Measurements from ENCODE around the gene MRPS7.

The MRPS7 gene

DNA sequence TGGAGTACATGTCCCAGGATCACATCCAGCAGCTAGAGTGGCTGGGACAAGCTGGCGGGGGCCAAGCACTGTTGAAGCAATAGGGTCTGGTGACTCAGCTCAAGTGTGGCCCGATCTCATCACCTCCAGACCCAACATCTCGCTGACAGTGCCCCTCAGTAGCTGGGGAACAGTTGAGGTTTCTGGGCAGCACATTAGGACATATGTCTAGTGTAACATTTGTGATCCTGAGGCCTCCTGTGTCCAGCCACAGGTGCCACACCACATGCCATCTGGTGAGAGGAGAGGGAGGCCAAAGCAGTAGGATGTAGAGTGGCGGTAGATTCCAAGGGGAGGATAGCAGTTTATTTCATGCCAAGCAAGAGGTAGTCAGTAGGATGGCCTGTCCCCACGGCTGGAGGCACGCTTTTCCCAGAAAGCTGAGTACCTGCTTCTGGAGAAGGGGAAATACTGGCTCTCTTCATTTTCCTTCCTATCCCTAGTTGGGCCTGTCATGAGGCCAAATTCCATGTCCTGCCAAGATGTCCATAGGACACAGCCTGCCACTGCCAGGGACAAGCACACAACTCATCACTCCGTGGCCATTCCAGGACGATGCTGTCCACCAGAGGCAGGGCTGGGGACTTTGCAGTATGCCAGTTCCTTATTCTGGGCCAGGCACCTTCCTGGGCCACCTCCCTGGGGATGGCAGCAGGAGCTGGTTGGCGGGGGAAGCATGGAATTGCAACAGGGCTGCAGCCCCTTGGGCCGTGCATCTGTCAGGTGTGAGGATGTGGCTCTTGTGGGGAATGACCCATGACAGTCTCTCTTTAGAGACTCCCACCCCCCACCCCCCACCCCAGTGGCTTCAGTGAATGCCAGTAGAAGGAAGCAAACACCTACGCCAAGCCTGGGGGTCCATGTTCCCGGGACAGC is 24.3 kb upstream of the MRPS7 start:
- Histone ChIP-seq H3K4me3 (replicated peaks; ENCODE audit: low read depth, low read length) (no peak overlapping the region), H3K36me3 (ENCODE audit: control insufficient read depth, insufficient read depth, low read length) (peaks cover 66% of the 10 kb centered on the region), H3K27me3 (replicated peaks; ENCODE audit: control insufficient read depth, insufficient read depth, low read length) (no peaks in the 10 kb centered on the region)
- no peak for DNase-seq (ENCODE audit: extremely low read depth, insufficient read length)
- no peak for TF ChIP-seq CTCF (IDR thresholded peaks at IDR 0.05; ENCODE audit: insufficient read depth, low read length, poor library complexity, severe bottlenecking)

DNA sequence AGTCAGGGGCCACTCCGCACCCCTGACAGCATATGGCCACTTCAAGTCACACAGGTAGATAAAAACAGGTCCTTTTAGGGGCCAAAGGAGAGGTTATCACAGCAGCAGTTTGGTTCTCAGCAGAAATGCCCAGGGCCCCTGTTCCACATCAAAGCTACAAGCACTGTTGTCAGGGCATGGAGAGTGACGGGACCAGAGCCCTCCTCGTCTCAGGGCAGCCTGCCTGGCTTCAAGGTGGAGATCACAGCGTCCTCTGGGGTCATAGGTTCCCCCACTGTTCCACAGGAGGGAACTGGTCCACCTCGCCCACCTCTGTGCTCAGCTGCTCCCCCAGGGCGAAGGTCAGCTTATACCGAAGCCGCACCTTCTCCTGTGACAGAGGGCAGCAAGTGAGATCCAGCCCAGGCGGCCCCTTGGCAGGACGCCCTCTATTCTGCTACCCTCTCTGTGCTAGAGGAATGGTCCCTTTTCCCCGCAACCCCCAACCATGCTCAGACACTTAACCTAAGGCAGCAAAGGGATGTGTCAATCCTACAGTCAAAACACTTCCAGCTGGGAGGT is 23.6 kb upstream of the MRPS7 start:
- Histone ChIP-seq H3K36me3 (ENCODE audit: control insufficient read depth, insufficient read depth, low read length) (peaks cover 59% of the 10 kb centered on the region), H3K27me3 (replicated peaks; ENCODE audit: control insufficient read depth, insufficient read depth, low read length) (no peaks in the 10 kb centered on the region), H3K4me3 (replicated peaks; ENCODE audit: low read depth, low read length) (no peak overlapping the region)
- no peak for TF ChIP-seq CTCF (IDR thresholded peaks at IDR 0.05; ENCODE audit: insufficient read depth, low read length, poor library complexity, severe bottlenecking)
- DNase-seq (ENCODE audit: extremely low read depth, insufficient read length) = no peak

GRCh38 chr17:75238684-75239191 is 22.9 kb upstream of the MRPS7 start:
- DNase-seq (ENCODE audit: extremely low read depth, insufficient read length) = peak; percentile 49
- no peak overlapping the region for H3K4me3 ChIP-seq (replicated peaks; ENCODE audit: low read depth, low read length)
- H3K36me3 ChIP-seq (ENCODE audit: control insufficient read depth, insufficient read depth, low read length) = peaks cover 62% of the 10 kb centered on the region
- peak; percentile 91 for TF ChIP-seq CTCF (IDR thresholded peaks at IDR 0.05; ENCODE audit: insufficient read depth, low read length, poor library complexity, severe bottlenecking)
- H3K27me3 ChIP-seq (replicated peaks; ENCODE audit: control insufficient read depth, insufficient read depth, low read length) = no peaks in the 10 kb centered on the region

DNA sequence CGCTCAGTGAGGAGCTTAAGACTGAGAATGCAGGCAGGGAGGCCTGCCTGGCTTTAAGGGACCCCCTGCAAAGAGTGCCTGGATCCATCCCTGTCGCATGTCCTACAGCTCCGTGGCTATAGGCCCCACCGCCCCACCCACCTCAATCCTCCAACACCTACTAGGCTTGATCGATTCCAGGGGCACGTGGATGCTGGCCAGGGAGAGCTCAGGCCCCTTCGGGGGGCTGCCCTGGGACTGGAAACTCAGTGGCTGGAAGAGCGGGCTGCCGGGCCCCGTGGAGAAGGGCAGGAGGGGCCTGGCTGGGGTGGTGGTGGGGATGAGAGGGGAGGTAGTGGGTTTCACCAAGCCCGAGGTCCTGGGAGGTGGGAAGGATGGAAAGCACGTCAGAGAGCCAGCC is 22.5 kb upstream of the MRPS7 start:
- no peak overlapping the region for H3K4me3 ChIP-seq (replicated peaks; ENCODE audit: low read depth, low read length)
- peaks cover 65% of the 10 kb centered on the region for H3K36me3 ChIP-seq (ENCODE audit: control insufficient read depth, insufficient read depth, low read length)
- TF ChIP-seq CTCF (IDR thresholded peaks at IDR 0.05; ENCODE audit: insufficient read depth, low read length, poor library complexity, severe bottlenecking) = no peak
- no peaks in the 10 kb centered on the region for H3K27me3 ChIP-seq (replicated peaks; ENCODE audit: control insufficient read depth, insufficient read depth, low read length)
- no peak for DNase-seq (ENCODE audit: extremely low read depth, insufficient read length)

- Histone ChIP-seq H3K27me3 (replicated peaks; ENCODE audit: control insufficient read depth, insufficient read depth, low read length) (no peaks in the 10 kb centered on the region), H3K36me3 (ENCODE audit: control insufficient read depth, insufficient read depth, low read length) (peaks cover 61% of the 10 kb centered on the region), H3K4me3 (replicated peaks; ENCODE audit: low read depth, low read length) (no peak overlapping the region)
- no peak for TF ChIP-seq CTCF (IDR thresholded peaks at IDR 0.05; ENCODE audit: insufficient read depth, low read length, poor library complexity, severe bottlenecking)
- DNase-seq (ENCODE audit: extremely low read depth, insufficient read length) = no peak
Measured at GRCh38 chr17:75239778-75240393, 21.8 kb upstream of the MRPS7 start.

All from GM06990 (cell line).